HepG2 (cell line): ENCODE data around the gene TMEM100. TPM values are rescaled to one million over a fixed set of nuclear protein-coding genes. Genes with fewer than 3 reads are reported as not detected.

Experiments used
- ATAC-seq: fragments of 200-7000 bp; cut with Tn5 transposase; 3 replicates; pipeline ENCODE4 v1.9.1; 2020; ENCODE audit warnings: mild to moderate bottlenecking, moderate library complexity
- BruUV-seq: library from RNA; stranded (reverse); fragments of 400-500 nt; replicated peaks from 2 replicates; lab custom pipeline; 2021; lab: Mats Ljungman, UMichigan
- CTCF ChIA-PET: fragments of 300-600 bp; formaldehyde crosslinking; extraction: SDS; loops from one replicate; lab custom pipeline; 2021; ENCODE audit warnings: low total read pairs, inconsistent platforms, low intra/inter-chr PET ratio; lab: Yijun Ruan, JAX
- POLR2A ChIA-PET: fragments of 350-600 bp; sonication (Branson Sonifier 250); formaldehyde crosslinking; loops from one replicate; lab custom pipeline; 2020; ENCODE audit warnings: antibody characterized with exemption, inconsistent platforms; lab: Yijun Ruan, JAX
- DNase-seq: peaks from one replicate; pipeline ENCODE4 v3.0.0-alpha.2; 2015; ENCODE audit warnings: low spot score
- FAIRE-seq: peaks from 3 replicates; lab custom pipeline; 2011; peaks lifted over from hg19 to GRCh38; lab: Jason Lieb, UNC
- H2AFZ ChIP-seq: one replicate; pipeline ENCODE4 v1.6.1; 2011; ENCODE audit warnings: low read length, inconsistent platforms
- H3K27ac ChIP-seq: fragments of 300-600 bp; 3 replicates; pipeline ENCODE4 v1.8.0; 2011; ENCODE audit warnings: mixed run types, mild to moderate bottlenecking, mixed read lengths, low read length, inconsistent platforms; ENCODE audit not compliant: insufficient read depth; ENCODE audit errors: extremely low read length
- H3K27me3 ChIP-seq, 2 experiments: fragments of 200-600 bp in 1 of 2; 2 replicates in 1 of 2; 3 replicates in 1 of 2; pipeline versions ENCODE4 v1.6.0 to v1.8.0; 2011; ENCODE audit warnings: low read length in 2 of 2, mild to moderate bottlenecking in 2 of 2, moderate library complexity in 2 of 2, inconsistent platforms in 1 of 2; ENCODE audit not compliant: insufficient read depth in 2 of 2, control insufficient read depth in 1 of 2
- H3K36me3 ChIP-seq, 2 experiments: fragments of 200-600 bp in 1 of 2; replicated peaks in 1 of 2; 2 replicates in 1 of 2; 3 replicates in 1 of 2; pipeline versions ENCODE4 v1.5.1 to v1.8.0; 2011; ENCODE audit warnings: low read length in 2 of 2, inconsistent platforms in 1 of 2; ENCODE audit not compliant: insufficient read depth in 2 of 2, control insufficient read depth in 1 of 2
- H3K4me1 ChIP-seq: 2 replicates; pipeline ENCODE4 v1.5.1; 2012; ENCODE audit warnings: low read length, inconsistent platforms; ENCODE audit not compliant: insufficient read depth
- H3K4me2 ChIP-seq: 2 replicates; pipeline ENCODE4 v1.6.0; 2011; ENCODE audit warnings: low read depth, low read length, inconsistent platforms
- H3K4me3 ChIP-seq, 3 experiments: fragments of 200-600 bp in 1 of 3; sonication (generic), shearing (Covaris generic) in 1 of 3; replicated peaks in 1 of 3; 2 replicates each; pipeline ENCODE4 v1.5.1; 2011 to 2016; ENCODE audit warnings: low read length in 3 of 3, inconsistent platforms in 2 of 3, low read depth in 2 of 3, mild to moderate bottlenecking in 2 of 3, control low read depth in 1 of 3, mixed read lengths in 1 of 3; ENCODE audit not compliant: insufficient read depth in 1 of 3
- H3K79me2 ChIP-seq: one replicate; pipeline ENCODE4 v1.6.1; 2011; ENCODE audit warnings: low read length, inconsistent platforms; ENCODE audit not compliant: insufficient read depth
- H3K9ac ChIP-seq: 2 replicates; pipeline ENCODE4 v1.6.0; 2011; ENCODE audit warnings: mild to moderate bottlenecking, low read depth, low read length, inconsistent platforms; ENCODE audit not compliant: insufficient read depth
- H3K9me3 ChIP-seq: 2 replicates; pipeline ENCODE4 v1.5.1; 2012; ENCODE audit warnings: mild to moderate bottlenecking, low read length
- H4K20me1 ChIP-seq: 2 replicates; pipeline ENCODE4 v1.6.0; 2011; ENCODE audit warnings: inconsistent platforms, mild to moderate bottlenecking, low read length, moderate library complexity; ENCODE audit not compliant: insufficient read depth
- IKZF1 ChIP-seq: fragments of 450-650 bp; IDR thresholded peaks from 2 replicates; pipeline ENCODE4 v1.7.1; 2016
- KDM1A ChIP-seq: IDR thresholded peaks from 2 replicates; pipeline ENCODE4 v1.6.1; 2016; ENCODE audit warnings: missing compliant biosample characterization
- KLF11 ChIP-seq: IDR thresholded peaks from 2 replicates; pipeline ENCODE4 v1.6.1; 2016; ENCODE audit warnings: missing compliant biosample characterization
- MTA3 ChIP-seq: sonication (generic); formaldehyde crosslinking; IDR thresholded peaks from 2 replicates; pipeline ENCODE4 v1.4.0; 2020; ENCODE audit warnings: missing genetic modification reagents
- RAD21 ChIP-seq: fragments of 450-650 bp; formaldehyde crosslinking; IDR thresholded peaks from 2 replicates; pipeline ENCODE4 v1.5.0; 2020; ENCODE audit warnings: mild to moderate bottlenecking
- RORA ChIP-seq: sonication (generic); formaldehyde crosslinking; IDR thresholded peaks from 2 replicates; pipeline ENCODE4 v1.5.0; 2020; ENCODE audit warnings: mild to moderate bottlenecking, missing genetic modification reagents, moderate library complexity
- SETDB1 ChIP-seq: sonication (generic); formaldehyde crosslinking; IDR thresholded peaks from 2 replicates; pipeline ENCODE4 v1.5.1; 2020; ENCODE audit warnings: missing genetic modification reagents, mild to moderate bottlenecking, borderline replicate concordance
- SMC3 ChIP-seq: IDR thresholded peaks from 2 replicates; pipeline ENCODE4 v1.6.1; 2011; ENCODE audit warnings: low read length, improper control_type of control experiment
- TGIF2 ChIP-seq: IDR thresholded peaks from 2 replicates; pipeline ENCODE4 v1.6.1; 2016; ENCODE audit warnings: control low read depth, missing compliant biosample characterization
- ZBTB42 ChIP-seq: sonication (generic); formaldehyde crosslinking; IDR thresholded peaks from 2 replicates; pipeline ENCODE4 v1.5.0; 2020; ENCODE audit warnings: mild to moderate bottlenecking, missing genetic modification reagents
- ZNF235 ChIP-seq: sonication (generic); formaldehyde crosslinking; IDR thresholded peaks from 2 replicates; pipeline ENCODE4 v1.8.1; 2023; ENCODE audit warnings: mild to moderate bottlenecking, missing genetic modification reagents, borderline replicate concordance
- ZNF33A ChIP-seq: sonication (generic); formaldehyde crosslinking; IDR thresholded peaks from 2 replicates; pipeline ENCODE4 v1.5.1; 2020; ENCODE audit warnings: missing genetic modification reagents, mild to moderate bottlenecking, moderate library complexity, borderline replicate concordance
- ZSCAN9 ChIP-seq: IDR thresholded peaks from 2 replicates; pipeline ENCODE4 v1.6.1; 2016; ENCODE audit warnings: borderline replicate concordance
- WGBS: methylation state at CpG from one replicate; pipeline ENCODE4 v1.1.6; 2017; ENCODE audit warnings: low lambda C conversion rate; 5-methylcytosine and 5-hydroxymethylcytosine counted together
- in situ Hi-C: cut with HindIII; loops from 2 replicates; pipeline ENCODE4 v1.10.0; 2017; ENCODE audit warnings: low pct_unique_long_range_greater_than_20kb; ENCODE audit not compliant: extremely low pct_ligation_motif_present
- intact Hi-C: fragments of 100-400 bp; cut with micrococcal nuclease; formaldehyde crosslinking; loops from one replicate; pipeline ENCODE4 v1.10.0; 2022; ENCODE audit not compliant: unreplicated experiment
- polyA plus RNA-seq, 8 experiments: library from polyadenylated mRNA; depleted of rRNA in 3 of 8; stranded (reverse) in 7 of 8; unstranded in 1 of 8; fragments of >200 nt; fragmentation: Illumina TruSeq in 4 of 8; extraction: Trizol in 4 of 8; gene quantifications; 2 replicates each; pipeline versions ENCODE4 v1.2.1 to v1.2.3, GENCODE V29; 2011 to 2016; ENCODE audit warnings: low read depth in 4 of 8, missing spikeins in 1 of 8, mixed read lengths in 1 of 8; ENCODE audit not compliant: insufficient read depth in 1 of 8
- total RNA-seq, 5 experiments: library from RNA; depleted of rRNA; stranded (reverse); fragments of >200 nt; fragmentation: Illumina TruSeq; extraction: Trizol; gene quantifications; 2 replicates each; pipeline ENCODE4 v1.2.3, GENCODE V29; 2016; ENCODE audit warnings: low read depth in 1 of 5
- TF ChIP-seq, protein P1 (sequence below): sonication (generic); formaldehyde crosslinking; IDR thresholded peaks from 2 replicates; pipeline ENCODE4 v1.5.0; 2020; ENCODE audit warnings: mild to moderate bottlenecking, missing genetic modification reagents, moderate library complexity
- TF ChIP-seq, protein P2 (sequence below): sonication (generic); formaldehyde crosslinking; IDR thresholded peaks from 2 replicates; pipeline ENCODE4 v1.4.0; 2020; ENCODE audit warnings: missing genetic modification reagents, mild to moderate bottlenecking, borderline replicate concordance
- TF ChIP-seq, protein P3 (sequence below): sonication (generic); formaldehyde crosslinking; IDR thresholded peaks from 2 replicates; pipeline ENCODE4 v1.5.1; 2020; ENCODE audit warnings: missing genetic modification reagents, mild to moderate bottlenecking, borderline replicate concordance

TMEM100 gene
- total and polyA plus RNA-seq, 2 of the 13 experiments (the other 11 are each of a cell fraction or from before 2014, with no cell fraction given): not detected

DNA sequence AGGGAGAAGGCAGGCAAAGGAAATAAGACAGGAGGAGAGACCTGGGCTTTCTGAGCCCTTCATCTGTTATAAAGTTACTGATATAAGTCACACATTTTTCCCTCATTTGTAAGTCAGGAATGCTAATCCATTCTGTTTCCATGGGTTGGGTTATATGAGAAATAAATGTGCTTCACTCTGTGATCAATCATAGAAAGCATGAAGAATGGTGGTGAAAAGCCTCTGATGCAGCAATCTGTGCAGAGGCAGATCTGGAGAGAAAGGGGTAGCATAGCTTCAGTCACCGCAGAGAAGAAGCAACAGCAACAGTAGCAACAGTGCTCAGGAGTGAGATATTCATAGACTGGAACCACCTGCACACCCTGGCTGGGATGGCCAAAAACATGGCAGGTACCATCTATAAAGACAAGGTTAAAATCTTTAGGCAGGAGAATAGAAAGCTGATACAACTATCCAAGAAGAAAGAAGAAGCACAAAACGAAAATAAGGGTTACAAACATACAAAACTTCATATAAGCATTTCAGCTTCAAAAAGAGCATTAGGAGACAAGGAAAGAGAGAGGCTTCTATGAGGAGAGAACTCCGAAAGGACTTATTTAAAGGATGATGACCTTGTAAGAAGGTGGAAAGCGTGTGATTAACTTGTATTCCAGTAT is 41.9 kb downstream of the TMEM100 start:
- Histone ChIP-seq H3K9me3 (no peaks in the 10 kb centered on the region), H3K4me1 (no peaks in the 10 kb centered on the region), H4K20me1 (no peaks in the 10 kb centered on the region), H2AFZ (no peak overlapping the region), H3K9ac (no peak overlapping the region), H3K36me3 (no peaks in the 10 kb centered on the region), H3K27me3 (no peaks in the 10 kb centered on the region; a peak in 2 of 5 replicates), H3K4me3 (no peak overlapping the region), H3K4me2 (no peak overlapping the region), H3K79me2 (no peaks in the 10 kb centered on the region), H3K27ac (no peak overlapping the region)
- 12% methylated on average over 4 of the region's 4 CpGs for WGBS
- no TSS peak for BruUV-seq
- DNase-seq (no peak), ATAC-seq (no peak), FAIRE-seq (no peak)
- TF ChIP-seq SETDB1 (CRISPR knock-in tag): no peak
- ChIA-PET CTCF (no interaction called here), POLR2A (no interaction called here)
- intact Hi-C loops (no loop called here), in situ Hi-C loops (no loop called here)

DNA sequence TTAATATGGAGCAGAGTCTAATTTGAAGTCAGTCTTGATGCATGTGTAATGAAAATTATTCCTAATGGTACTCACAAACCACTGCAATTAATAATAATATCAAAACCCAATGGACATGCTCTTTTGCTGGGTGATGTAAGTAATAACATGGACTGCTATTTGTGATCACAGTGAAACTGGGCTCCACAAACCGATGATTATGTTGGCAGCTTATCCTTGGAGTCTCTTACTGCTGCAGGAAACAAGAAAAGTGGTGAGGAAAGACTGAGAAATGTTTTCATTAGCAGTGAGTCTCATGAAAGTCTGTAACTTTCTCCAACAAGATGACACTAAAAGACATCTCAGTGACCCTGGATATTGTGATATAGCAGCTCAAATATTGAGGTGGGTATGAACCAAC is 45.2 kb downstream of the TMEM100 start:
- Histone ChIP-seq H3K27me3 (no peaks in the 10 kb centered on the region; a peak in 2 of 5 replicates), H3K79me2 (no peaks in the 10 kb centered on the region), H3K9ac (no peak overlapping the region), H3K4me1 (no peaks in the 10 kb centered on the region), H4K20me1 (no peaks in the 10 kb centered on the region), H3K36me3 (no peaks in the 10 kb centered on the region), H2AFZ (no peak overlapping the region), H3K4me3 (no peak overlapping the region), H3K9me3 (no peaks in the 10 kb centered on the region), H3K4me2 (no peak overlapping the region), H3K27ac (no peak overlapping the region)
- CTCF ChIA-PET: no interaction called here
- 0% methylated on average over 1 of the region's 1 CpG for WGBS
- no peak for DNase-seq
- FAIRE-seq: no peak
- intact Hi-C loops (no loop called here), in situ Hi-C loops (no loop called here)
- BruUV-seq: no TSS peak
- POLR2A ChIA-PET: no interaction called here
- no peak for ATAC-seq
- no peak for TF ChIP-seq ZSCAN9
- TF ChIP-seq, protein P1, sequence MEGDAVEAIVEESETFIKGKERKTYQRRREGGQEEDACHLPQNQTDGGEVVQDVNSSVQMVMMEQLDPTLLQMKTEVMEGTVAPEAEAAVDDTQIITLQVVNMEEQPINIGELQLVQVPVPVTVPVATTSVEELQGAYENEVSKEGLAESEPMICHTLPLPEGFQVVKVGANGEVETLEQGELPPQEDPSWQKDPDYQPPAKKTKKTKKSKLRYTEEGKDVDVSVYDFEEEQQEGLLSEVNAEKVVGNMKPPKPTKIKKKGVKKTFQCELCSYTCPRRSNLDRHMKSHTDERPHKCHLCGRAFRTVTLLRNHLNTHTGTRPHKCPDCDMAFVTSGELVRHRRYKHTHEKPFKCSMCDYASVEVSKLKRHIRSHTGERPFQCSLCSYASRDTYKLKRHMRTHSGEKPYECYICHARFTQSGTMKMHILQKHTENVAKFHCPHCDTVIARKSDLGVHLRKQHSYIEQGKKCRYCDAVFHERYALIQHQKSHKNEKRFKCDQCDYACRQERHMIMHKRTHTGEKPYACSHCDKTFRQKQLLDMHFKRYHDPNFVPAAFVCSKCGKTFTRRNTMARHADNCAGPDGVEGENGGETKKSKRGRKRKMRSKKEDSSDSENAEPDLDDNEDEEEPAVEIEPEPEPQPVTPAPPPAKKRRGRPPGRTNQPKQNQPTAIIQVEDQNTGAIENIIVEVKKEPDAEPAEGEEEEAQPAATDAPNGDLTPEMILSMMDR (CRISPR knock-in tag): no peak
- TF ChIP-seq ZNF33A: no peak
- TF ChIP-seq KLF11 (CRISPR knock-in tag): no peak
- TF ChIP-seq TGIF2 (CRISPR knock-in tag): no peak
- no peak for TF ChIP-seq MTA3
- TF ChIP-seq RORA: no peak
- TF ChIP-seq ZNF235: no peak
- no peak for TF ChIP-seq SMC3
- TF ChIP-seq, protein P2, sequence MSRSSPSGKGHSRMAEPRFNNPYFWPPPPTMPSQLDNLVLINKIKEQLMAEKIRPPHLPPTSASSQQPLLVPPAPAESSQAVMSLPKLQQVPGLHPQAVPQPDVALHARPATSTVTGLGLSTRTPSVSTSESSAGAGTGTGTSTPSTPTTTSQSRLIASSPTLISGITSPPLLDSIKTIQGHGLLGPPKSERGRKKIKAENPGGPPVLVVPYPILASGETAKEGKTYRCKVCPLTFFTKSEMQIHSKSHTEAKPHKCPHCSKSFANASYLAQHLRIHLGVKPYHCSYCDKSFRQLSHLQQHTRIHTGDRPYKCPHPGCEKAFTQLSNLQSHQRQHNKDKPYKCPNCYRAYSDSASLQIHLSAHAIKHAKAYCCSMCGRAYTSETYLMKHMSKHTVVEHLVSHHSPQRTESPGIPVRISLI: no peak
- TF ChIP-seq RAD21 (CRISPR knock-in tag): no peak
- TF ChIP-seq, protein P3, sequence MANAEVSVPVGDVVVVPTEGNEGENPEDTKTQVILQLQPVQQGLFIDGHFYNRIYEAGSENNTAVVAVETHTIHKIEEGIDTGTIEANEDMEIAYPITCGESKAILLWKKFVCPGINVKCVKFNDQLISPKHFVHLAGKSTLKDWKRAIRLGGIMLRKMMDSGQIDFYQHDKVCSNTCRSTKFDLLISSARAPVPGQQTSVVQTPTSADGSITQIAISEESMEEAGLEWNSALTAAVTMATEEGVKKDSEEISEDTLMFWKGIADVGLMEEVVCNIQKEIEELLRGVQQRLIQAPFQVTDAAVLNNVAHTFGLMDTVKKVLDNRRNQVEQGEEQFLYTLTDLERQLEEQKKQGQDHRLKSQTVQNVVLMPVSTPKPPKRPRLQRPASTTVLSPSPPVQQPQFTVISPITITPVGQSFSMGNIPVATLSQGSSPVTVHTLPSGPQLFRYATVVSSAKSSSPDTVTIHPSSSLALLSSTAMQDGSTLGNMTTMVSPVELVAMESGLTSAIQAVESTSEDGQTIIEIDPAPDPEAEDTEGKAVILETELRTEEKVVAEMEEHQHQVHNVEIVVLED (CRISPR knock-in tag): no peak
- TF ChIP-seq ZBTB42: no peak
- no peak for TF ChIP-seq KDM1A (CRISPR knock-in tag)
- no peak for TF ChIP-seq IKZF1
